T follicular helper cell (primary cell): Measurements from ENCODE around the gene ERICH3.

ENCODE experiments used
- DNase-seq: peaks from one replicate; pipeline ENCODE4 v3.0.0-alpha.2; 2020; ENCODE audit warnings: low read depth
- total RNA-seq, 2 experiments: gene quantifications; one replicate each; lab custom pipeline; 2026; lab: John Stamatoyannopoulos, UW

Gene ERICH3, protein sequence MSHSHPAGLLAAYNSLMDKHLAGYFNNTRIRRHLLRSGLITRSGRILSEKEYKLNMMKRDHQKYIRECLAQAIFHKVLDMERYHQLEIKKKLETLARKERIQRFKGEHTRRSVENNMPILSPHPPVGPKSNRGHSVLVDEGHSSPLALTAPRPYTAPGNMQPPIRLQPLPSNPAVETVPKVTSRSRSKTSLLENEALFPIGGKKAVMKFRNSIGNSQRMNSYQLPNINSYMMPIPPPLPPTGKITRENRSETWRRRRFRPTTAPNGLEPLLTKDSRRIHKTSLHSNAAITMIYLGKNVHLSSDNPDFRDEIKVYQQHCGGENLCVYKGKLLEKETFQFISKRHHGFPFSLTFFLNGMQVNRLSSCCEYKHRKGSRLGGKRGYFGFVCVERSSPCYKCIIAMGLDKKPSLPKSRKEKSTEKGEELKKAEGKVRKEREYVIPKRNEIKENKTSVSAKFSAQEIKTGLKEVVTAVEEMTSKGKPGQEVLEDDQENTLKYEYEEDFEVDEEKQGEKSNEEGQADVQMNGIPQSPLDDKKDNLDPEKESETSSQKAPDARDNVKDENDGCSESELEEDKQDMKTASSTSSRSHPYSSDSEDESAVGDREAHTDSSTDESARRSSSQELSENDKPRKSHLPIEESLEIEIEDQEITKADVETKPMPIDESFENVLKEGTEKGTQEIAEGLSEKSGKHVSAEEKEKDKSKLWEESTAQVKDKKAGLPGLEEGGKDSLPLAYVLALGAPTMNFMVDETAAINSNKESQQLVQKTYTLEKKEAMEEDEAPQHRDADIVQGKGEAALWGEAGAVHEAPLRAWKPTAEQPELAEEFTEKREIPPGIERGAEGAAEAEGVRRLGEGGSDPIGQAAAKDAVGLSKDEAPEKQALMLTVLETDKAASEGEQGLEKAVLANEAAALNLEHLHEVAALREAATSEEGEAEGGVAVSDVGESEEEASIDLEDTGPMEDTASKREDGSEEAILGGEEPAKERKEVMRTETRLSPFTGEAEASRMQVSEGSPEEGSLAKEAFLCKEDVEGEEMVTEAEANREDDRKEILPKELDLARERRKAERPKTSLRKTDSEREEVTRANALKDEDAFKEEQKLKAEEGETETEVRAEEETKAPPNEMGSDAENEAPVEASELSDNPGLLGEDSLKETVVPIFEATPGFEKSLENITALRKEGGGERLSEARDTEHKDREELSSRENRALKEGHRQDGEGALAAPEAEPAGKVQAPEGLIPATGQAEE (N-terminal part only)
- total RNA-seq = 0 to 0.18 reads per million in 2 experiments

DNA sequence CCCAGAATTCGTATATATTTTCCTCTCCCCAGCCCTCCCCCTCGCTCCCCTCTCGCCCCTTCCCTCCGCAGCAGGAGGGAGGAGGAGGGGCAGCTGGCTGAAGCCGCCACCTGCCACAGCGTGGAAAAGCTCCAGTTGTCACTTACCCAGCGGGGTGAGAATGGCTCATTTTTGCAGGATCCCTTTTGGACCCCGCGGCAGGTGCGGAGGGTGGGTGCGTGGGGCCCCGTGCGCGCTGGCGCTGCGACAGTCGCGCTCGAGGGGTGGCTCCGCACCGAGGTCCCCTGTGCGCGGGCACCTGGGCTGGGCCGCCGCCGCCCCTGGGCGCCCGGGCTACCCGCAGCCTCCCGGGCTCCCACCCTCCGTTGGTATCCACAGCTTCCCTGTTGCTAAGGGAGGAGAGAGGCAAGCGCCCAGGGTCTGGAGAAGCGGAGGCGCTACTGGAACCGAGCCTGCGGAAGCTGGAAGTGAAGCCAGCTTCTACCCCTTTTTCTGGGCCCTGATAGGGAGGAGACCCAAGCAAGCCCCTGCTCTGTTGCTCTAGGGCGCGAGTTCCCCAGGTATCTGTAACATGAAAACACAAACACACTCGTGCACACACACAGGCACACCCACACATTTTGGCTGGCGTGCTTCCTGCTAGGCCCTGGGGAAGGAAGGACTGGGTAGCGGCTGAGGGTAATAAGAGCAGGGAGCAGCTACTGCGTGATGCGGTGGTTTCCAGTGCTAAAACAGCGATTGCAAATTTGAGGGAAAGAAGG is at the start of gene ERICH3:
Gene ERICH3, minus strand, starts transcription at position 442 of the 761 bp plus-strand sequence. Its CDS starts 273 bp downstream, at position 169.
- DNase-seq = no peak

DNA sequence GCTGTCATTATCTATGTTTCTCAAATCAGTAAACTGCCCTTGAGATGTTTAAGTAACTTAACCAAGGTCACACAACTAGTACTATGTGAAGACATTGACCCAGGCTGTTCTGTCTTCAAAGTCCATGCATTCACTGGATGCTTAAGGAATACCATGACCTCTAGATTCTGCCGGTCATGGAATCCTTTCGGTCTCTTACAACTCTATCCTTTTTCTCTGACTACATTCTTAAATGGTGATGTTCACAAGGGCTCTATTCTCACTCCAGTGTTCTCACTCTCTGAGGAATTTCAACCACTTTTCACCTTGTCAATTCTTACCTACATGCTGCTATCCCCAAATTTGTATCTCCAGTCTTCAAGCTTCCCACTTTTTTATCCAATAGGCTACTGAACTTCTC is 44.0 kb upstream of the ERICH3 start:
- no peak for DNase-seq

DNA sequence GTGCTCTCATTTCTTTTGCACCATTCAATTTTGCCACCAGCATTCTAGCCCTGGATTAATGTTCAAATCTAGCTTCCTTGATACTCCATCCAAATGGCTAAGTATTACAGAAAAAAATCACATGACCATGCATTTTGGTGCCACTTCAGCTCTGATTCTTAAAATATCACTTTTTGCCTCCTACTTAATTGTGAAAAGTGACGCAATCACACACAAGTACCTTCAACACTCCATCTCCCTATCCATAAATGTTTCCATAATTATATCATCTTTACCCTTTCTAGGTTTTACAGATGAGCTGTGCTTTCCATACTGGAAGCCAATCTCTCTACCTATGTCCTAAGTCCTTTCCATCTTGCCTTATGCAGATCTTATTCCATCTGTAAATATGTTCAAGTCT is 43.2 kb upstream of the ERICH3 start:
- DNase-seq = no peak

DNA sequence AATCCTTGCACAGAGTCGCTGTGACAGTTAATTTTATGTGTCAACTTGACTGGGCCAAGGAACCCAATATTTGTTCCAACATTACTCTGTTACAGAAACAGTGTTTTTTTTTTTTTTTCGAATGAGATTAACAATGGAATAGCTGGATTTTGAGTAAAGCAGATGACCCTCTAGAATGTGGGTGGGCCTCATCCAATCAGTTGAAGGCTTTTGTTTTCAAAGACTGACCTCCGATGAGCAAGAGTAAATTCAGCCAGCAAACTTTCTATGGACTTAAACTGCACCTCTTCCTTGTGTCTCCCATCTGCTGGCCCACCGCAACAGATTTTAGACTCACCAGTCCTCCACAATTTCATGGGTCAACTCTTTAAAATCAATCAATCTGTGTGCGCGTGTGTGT is 42.2 kb upstream of the ERICH3 start:
- no peak for DNase-seq

DNA sequence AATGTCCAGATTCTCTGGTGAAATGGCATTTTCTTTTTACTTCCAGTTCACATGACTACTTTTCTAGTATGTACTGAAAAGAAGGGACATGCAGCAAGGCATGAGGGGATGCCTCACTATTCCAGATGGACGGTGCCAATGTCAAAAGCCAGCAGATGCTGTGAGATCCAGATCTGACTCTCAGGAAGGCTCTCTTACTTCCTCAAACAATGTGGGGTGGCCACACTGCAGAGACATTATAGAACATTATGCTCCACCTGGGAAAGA is 41.6 kb upstream of the ERICH3 start:
- no peak for DNase-seq

DNA sequence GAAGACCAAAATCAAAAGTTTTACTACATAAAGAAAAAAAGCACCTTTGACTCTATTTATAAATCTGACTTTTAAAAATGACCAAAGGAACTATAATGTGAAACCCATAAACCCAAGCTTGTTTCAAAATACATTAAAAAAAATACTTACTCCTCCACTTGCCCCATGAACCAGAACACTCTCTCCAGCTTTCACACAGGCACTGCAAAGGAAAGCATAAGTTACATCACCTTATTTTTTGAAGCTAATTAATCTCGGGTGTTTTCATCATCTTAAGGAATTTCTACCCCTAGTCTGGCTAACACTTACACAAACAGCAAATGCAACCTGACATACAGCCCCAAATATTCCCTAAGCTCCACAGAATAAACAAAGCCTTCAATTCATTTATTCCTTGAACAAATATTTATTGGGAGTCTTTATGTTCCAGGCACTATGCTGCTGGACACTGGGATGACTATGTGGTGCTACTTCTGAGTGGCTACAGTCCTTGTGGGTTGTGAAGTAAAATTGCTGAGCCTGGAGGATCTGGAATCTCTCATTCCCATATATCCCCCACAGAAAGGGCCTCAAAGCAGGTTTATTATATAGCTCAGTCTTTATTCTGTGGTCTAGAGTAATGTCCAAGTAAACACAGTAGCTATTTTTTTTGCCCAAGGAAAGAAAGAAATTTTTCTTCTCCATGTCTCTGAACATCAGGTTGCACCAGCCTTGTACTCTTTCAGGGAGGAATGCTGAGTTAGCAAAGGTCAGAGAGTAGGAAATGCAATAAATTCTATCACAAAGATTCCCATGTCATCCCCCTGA is 41.0 kb upstream of the ERICH3 start:
- DNase-seq = no peak

DNA sequence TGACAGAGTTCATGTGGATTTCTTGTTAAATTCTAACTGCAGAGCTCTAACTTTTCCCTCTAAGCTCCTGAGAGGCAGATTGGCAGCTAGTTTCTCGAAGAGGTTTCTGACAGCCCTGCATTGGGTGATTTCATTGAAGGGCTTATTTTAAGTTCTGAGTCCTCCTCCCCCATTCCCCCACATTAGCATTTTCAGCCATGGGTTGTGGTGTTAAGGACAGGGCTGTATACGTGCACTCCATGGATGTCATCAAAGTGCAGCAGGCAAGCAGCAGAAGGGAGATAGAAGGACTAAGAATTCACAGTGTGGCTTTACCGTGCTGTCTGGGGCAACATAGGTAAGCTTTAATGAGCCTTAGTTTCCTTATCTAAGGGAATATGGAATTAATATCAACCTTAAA is 40.3 kb upstream of the ERICH3 start:
- no peak for DNase-seq

DNA sequence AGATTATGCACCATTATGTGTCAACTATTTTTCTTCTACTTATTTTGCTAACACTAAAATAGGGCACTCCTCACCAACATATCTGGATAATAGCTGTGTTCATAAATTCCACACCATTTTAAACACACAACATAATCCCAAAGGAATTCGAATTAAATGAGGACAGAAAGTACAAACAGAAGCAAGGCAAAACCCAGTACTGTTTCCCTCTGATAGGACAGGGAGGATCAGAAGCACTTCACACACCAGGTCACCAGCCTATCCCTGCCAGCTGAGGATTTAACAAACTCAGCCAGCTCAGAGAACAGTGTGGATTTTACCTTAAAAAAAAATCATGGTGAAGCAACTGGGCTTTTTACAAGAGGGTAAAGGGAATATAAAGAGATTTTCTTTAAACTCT is 39.3 kb upstream of the ERICH3 start:
- no peak for DNase-seq

DNA sequence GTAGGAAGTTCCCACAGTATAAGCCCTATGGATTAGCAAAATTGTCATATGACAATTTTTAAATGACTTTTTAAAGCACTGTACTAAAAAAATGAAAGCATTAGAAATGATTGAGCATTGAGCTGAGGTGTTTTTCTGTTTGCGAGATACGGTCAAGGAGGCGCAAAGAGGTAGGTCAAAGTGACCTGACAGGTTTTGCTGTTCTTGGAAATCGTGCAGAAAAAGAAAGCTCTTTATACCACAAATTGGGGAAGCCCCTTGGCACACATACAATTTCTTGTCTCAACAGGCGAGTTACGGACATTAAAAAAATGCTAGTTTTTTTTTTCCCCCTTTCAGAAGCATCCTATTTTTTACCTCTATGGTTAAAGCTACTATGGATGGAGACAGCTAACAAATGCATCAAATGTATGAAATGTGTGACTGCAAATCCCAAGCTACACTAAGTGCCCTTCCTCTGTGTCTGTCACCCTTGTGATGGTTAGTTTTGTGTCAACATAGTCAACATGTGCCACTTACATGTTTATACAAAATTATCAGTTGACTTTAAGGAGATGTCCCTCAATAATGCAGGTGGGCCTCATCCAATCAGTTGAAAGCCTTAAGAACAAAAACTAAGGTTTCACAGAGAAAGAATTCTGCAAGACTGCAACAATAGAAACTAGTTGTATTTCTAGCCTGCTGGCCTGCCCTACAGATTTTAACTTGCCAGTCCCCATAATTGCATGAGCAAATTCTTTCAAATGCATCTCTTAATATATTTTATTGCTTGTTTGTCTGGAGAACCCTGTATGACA is 30.0 kb upstream of the ERICH3 start:
- no peak for DNase-seq

DNA sequence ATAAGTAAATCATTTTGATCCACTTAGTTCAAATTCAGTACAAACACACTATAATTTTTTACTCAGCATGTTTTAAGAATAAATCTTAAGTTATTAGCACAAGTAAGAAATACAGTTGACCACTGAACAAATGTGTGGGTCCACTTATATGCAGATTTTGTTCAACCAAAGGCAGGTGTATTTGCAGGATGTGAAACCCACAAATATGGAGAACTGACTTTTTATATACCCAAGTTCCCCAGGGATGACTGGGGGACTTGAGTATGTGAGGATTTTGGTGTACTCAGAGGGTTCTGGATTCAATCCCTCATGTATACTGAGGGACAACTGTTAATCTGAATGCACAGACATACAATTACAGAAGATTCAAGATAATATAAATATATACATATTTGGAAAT is 25.7 kb upstream of the ERICH3 start:
- no peak for DNase-seq

DNA sequence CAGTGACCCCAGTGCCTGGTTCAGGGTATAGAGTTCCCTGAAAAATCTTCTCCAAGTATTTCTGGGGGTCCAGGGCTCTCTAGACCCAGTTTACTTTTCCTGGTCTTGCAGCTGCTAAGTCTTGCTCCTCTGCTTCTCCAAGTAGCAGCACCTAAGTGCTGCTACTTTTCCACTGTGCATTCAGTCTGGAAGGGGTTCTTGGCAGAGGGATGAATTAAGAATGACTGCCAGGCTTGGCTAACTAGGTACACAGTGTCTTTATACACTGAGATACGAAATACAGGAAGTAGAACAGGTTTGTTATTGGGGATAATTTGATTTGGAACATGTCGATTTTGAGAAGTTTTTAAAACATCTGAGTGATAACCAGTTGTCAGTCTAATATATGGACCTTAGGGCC is 24.2 kb upstream of the ERICH3 start:
- no peak for DNase-seq

DNA sequence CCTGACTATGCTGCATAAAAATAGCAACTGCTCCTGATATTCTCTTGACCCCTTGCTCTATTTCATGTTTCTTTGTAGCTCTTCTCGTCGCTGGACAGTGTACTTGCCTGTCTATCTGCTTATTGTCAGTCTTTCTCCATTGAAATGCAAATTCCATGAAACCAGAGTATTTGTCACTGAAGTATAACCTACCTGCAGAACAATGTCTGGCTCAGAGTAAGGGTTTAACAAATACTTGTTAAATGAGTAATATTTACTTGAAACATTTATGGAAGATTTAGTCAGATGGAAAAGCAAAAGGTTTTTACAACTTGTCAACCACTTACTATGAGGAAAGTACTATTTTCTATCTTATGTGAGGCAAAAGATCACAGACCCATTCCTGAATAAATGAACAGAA is 19.9 kb upstream of the ERICH3 start:
- DNase-seq = no peak

DNA sequence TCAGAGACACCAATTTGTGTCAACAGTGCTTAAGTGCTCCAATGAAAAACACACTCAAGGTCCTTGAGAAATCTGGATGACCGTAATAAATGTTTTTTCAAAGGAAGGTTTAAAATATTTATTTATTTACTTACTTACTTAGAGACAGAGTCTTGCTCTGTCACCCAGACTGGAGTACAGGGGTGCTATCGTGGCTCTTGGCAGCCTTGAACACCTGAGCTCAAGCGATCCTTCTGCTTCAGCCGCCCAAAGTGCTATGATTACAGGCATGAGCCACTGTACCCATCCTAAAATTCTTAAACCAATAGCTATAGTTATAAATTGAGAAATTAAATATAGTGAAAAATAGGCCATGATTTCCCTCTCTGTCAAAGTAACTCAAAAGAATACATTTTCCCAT is 17.3 kb upstream of the ERICH3 start:
- DNase-seq = no peak

DNA sequence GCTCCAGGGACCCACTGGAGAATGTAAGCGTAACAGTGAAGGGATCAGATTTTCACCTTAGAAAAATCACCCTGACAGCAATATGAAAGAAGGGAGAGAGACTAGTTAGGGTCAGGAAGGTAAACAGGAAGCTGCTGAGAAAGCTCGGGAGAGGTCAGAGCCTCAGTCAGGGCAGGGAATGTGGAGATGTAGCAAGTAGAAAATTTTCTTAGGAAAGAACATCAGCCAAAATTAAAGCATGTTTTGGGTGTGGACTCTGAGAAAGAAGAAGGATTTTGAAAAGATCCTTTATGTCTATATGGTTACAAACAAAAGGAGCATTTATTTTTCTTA is 16.7 kb upstream of the ERICH3 start:
- DNase-seq = no peak

DNA sequence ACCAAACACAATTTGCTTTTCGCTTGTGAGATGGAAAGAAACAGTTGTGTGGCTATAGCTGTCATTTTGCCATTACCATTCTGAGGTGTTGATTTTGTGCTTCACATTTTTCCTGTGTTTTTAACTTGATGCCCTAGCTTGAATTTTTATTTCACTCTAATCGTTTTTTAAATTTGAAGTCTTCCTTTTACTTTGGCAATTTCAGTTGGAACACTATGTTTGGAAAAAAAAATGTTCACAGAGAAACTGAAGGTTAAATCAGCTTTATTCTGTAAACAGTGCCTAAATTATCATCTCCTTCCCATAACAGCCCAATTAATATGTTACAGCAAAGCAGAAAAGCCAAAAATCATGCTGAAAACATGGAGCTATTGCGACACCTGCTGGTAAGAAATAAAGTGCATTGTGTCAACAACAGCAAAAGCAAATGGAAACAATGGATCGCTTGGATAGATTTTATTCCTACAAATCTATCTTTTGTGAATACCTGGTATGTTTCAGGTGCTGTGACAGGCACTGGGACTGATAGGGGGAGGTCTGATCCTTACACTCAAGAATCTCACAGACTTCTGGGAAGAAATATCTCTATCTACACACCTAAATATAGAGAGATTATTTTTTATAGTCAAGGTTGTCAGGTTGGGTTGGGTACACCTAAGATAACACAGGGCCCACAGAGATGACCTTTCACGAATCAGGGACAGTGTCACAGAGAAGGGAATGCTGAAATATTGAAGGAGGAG is 16.2 kb upstream of the ERICH3 start:
- peak; percentile 7 for DNase-seq

DNA sequence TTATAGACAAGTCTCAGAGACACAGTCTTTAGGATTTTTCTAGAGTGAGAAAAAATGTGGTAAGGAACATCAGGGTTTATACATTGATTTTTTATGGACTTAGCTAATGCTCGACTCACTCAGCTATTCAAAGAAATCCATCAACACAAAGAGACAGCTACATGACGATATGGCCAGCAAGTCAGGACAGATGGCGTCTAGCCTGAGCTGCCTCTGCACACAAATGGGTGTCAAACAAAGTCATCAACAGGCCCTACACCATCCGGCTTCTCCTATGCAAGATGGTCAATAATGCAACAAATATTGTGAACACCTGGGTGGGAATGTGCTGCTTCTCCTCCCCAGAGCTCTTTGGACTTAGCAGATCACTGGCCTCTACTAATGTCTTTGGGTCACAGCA is 13.3 kb upstream of the ERICH3 start:
- DNase-seq = no peak

DNA sequence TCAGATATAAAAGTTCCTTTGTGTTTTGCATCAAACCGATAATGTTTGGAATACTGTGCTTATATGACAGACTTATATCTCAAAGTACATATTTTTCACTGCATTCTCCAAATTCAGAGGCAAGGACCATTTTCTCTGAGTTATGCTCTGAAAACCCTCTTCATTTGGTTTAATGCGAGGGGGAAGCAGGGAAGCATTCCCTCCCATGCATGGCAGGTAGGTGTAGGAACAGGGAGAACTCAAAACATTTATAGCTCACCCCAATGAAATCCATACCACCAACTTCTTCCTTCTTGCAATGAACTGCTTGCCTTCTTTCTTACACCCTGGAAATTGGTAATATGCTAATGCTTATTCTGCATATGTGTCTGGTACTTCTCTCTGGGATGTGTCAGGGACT is 10.7 kb upstream of the ERICH3 start:
- no peak for DNase-seq

DNA sequence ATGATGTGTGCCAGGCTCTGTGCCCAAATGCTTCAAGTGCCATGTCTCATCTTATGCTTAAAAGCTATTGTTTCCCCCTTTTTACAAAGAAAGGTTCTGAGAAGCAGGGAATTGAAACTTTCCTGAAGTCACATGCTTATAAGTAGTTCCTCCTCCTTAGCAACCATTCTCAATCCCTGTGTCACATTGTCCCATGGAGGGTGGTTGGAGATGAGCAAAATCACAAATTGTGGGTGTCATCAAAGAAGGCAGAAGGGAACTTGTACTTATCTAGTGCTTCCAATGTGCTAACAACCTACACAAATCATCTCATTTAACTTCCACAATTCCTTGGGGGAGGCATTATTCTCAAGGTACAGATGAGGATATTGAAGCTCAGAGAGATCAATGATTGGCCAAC is 10.1 kb upstream of the ERICH3 start:
- no peak for DNase-seq

DNA sequence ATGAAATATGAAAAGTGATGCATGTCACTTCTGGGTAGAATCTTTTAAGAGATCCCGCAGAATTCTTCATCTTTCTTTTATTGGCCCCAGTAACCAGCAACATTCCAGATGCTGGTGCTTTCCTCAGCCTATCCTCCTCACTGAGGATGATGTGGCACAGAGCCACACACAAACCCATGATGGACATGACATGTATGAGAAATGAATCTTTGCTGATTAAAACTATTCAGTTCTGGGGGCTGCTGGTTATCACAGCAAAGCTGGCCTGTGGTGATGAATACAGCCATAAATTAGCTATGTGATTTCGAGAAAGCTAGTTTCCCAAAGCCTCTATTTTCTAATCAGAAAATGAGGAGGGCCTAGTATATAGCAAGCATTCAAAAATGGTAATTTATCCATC is 8.3 kb upstream of the ERICH3 start:
- no peak for DNase-seq

DNA sequence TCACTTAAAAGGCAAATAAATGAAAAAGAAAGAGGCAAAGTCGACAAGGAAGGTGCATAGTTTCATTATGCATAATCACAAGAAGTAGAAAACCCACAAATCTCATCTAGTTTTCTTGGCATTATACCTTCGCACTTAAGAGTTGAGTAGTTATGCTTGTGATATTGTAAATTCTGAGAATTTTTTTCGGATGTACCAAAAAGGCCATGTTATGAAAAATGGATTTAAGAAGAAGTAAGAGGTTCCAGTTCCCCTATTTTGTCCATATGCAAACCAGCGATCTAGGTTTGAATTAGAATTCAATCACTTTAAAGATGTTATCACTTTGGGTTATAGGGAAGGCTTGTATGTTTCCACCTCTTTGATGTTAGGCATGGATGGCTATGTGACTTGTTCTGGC is 7.9 kb upstream of the ERICH3 start:
- no peak for DNase-seq
